PC-9 (cell line): Measurements from ENCODE around the gene MAS1.

Experiments used
- EZH2 ChIP-seq: fragments of 200-600 bp; sonication (generic); IDR thresholded peaks from 2 replicates; pipeline ENCODE4 v1.8.0; 2017; ENCODE audit warnings: antibody characterized with exemption, low read depth
- TF ChIP-seq, protein P1 (sequence below): fragments of 200-600 bp; sonication (generic); conservative IDR thresholded peaks from 2 replicates; pipeline ENCODE4 v1.6.1; 2017; ENCODE audit warnings: mixed run types, antibody characterized with exemption, mild to moderate bottlenecking, moderate library complexity

DNA sequence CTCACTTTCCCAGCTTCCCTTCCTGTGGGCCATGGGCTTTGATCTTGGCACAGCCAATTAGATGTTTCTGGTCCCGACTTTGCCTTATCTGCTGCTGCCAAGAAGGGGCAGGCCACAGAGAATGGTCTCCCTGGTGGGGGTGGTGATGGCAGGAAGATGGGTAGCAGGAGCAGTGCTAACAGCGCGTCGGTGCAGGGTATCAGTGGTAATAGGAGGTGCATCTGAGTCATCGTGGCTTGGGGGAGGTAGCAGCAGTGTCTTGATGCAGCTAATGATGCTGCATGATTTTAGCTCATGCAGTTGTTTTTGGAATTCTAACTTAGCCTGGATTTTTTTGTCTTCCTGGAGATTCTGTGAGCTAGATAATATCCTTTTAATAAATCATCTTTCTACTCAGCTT lies 18.9 kb upstream of the MAS1 start:
- TF ChIP-seq, protein P1, sequence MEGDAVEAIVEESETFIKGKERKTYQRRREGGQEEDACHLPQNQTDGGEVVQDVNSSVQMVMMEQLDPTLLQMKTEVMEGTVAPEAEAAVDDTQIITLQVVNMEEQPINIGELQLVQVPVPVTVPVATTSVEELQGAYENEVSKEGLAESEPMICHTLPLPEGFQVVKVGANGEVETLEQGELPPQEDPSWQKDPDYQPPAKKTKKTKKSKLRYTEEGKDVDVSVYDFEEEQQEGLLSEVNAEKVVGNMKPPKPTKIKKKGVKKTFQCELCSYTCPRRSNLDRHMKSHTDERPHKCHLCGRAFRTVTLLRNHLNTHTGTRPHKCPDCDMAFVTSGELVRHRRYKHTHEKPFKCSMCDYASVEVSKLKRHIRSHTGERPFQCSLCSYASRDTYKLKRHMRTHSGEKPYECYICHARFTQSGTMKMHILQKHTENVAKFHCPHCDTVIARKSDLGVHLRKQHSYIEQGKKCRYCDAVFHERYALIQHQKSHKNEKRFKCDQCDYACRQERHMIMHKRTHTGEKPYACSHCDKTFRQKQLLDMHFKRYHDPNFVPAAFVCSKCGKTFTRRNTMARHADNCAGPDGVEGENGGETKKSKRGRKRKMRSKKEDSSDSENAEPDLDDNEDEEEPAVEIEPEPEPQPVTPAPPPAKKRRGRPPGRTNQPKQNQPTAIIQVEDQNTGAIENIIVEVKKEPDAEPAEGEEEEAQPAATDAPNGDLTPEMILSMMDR = no peak
- no peak for TF ChIP-seq EZH2
